Neural cell (in vitro differentiated cells): ENCODE measurements around the gene CHURC1. TPM values are rescaled to one million over a fixed set of nuclear protein-coding genes. Genes with fewer than 3 reads are reported as not detected.
A peak's percentile ranks its signal among the peaks of the same experiment; 100 is the strongest.

Source experiments
- H2AFZ ChIP-seq: fragments of 200-600, 300-800 bp; sonication (generic), shearing (Covaris generic); 2 replicates; pipeline ENCODE4 v1.6.0; 2014; ENCODE audit warnings: low read depth, mild to moderate bottlenecking, antibody characterized with exemption, low read length, moderate library complexity
- H3F3A ChIP-seq: fragments of 200-600 bp; shearing (Covaris generic); 2 replicates; pipeline ENCODE4 v1.6.1; 2016; ENCODE audit warnings: mild to moderate bottlenecking, moderate library complexity, mixed read lengths, antibody characterized with exemption, low read length; ENCODE audit not compliant: insufficient read depth, poor library complexity, severe bottlenecking
- H3K27ac ChIP-seq: fragments of 200-600, 300-800 bp; sonication (generic), shearing (Covaris generic); 2 replicates; pipeline ENCODE4 v1.5.1; 2014; ENCODE audit warnings: mild to moderate bottlenecking, low read length, moderate library complexity
- H3K27me3 ChIP-seq: fragments of 300-800, 200-600 bp; sonication (generic), shearing (Covaris generic); 2 replicates; pipeline ENCODE4 v1.6.0; 2014; ENCODE audit warnings: mild to moderate bottlenecking, low read depth, low read length, moderate library complexity; ENCODE audit not compliant: insufficient read depth
- H3K36me3 ChIP-seq: fragments of 300-800, 200-600 bp; sonication (generic), shearing (Covaris generic); 2 replicates; pipeline ENCODE4 v1.5.1; 2014; ENCODE audit warnings: mild to moderate bottlenecking, antibody characterized with exemption, low read length, moderate library complexity; ENCODE audit not compliant: insufficient read depth
- H3K4me2 ChIP-seq: fragments of 300-800, 200-600 bp; sonication (generic), shearing (Covaris generic); 2 replicates; pipeline ENCODE4 v1.6.0; 2014; ENCODE audit warnings: mild to moderate bottlenecking, low read length
- H3K4me3 ChIP-seq: fragments of 300-800, 200-600 bp; sonication (generic), shearing (Covaris generic); 2 replicates; pipeline ENCODE4 v1.5.1; 2014; ENCODE audit warnings: mild to moderate bottlenecking, low read length, moderate library complexity
- H3K79me2 ChIP-seq: fragments of 200-600 bp; shearing (Covaris generic); replicated peaks from 2 replicates; pipeline ENCODE4 v1.6.0; 2014; ENCODE audit warnings: mild to moderate bottlenecking, low read length, moderate library complexity; ENCODE audit not compliant: insufficient read depth
- H3K9ac ChIP-seq: fragments of 300-800, 200-600 bp; sonication (generic), shearing (Covaris generic); 2 replicates; pipeline ENCODE4 v1.6.1; 2016; ENCODE audit warnings: mild to moderate bottlenecking, low read length, mixed read lengths
- H3K9me2 ChIP-seq: fragments of 200-600 bp; shearing (Covaris generic); 2 replicates; pipeline ENCODE4 v1.6.1; 2016; ENCODE audit warnings: mild to moderate bottlenecking, low read length, mixed read lengths; ENCODE audit not compliant: insufficient read depth
- H3K9me3 ChIP-seq: fragments of 200-600, 300-800 bp; sonication (generic), shearing (Covaris generic); 2 replicates; pipeline ENCODE4 v1.6.1; 2016; ENCODE audit warnings: mild to moderate bottlenecking, mixed run types, low read length, moderate library complexity, mixed read lengths
- H4K20me1 ChIP-seq: fragments of 200-600 bp; shearing (Covaris generic); 2 replicates; pipeline ENCODE4 v1.6.1; 2016; ENCODE audit warnings: mild to moderate bottlenecking, mixed run types; ENCODE audit not compliant: insufficient read depth
- EZH2 ChIP-seq: fragments of 200-600, 300-800 bp; shearing (Covaris generic), sonication (generic); IDR thresholded peaks from 2 replicates; pipeline ENCODE4 v1.6.1; 2014; ENCODE audit warnings: antibody characterized with exemption, low read length, borderline replicate concordance, mild to moderate bottlenecking; ENCODE audit not compliant: insufficient read depth, poor library complexity, severe bottlenecking
- RAD21 ChIP-seq: fragments of 450-650 bp; conservative IDR thresholded peaks from 2 replicates; pipeline ENCODE4 v1.6.1; 2014; ENCODE audit warnings: antibody characterized with exemption, mild to moderate bottlenecking, moderate library complexity
- TAF1 ChIP-seq: IDR thresholded peaks from 2 replicates; pipeline ENCODE4 v1.6.1; 2012; ENCODE audit warnings: low read depth
- polyA plus RNA-seq: library from polyadenylated mRNA; depleted of rRNA; stranded (reverse); fragments of >200 nt; gene quantifications from 2 replicates; pipeline ENCODE4 v1.2.3, GENCODE V29; 2014
- TF ChIP-seq, protein P1 (sequence below): fragments of 450-650 bp; IDR thresholded peaks from 2 replicates; pipeline ENCODE4 v1.5.1; 2014; ENCODE audit warnings: antibody characterized with exemption, mild to moderate bottlenecking, moderate library complexity; ENCODE audit not compliant: poor library complexity, severe bottlenecking
- TF ChIP-seq, protein P2 (sequence below): IDR thresholded peaks from 2 replicates; pipeline ENCODE4 v1.6.1; 2012; ENCODE audit warnings: borderline replicate concordance

Gene CHURC1
- polyA plus RNA-seq, 1 donor from 2014 or later: 69.5 TPM

GRCh38 chr14:64971491-64971942 lies 57.3 kb downstream of the CHURC1 start:
- TF ChIP-seq EZH2: no peak
- TF ChIP-seq, protein P1, sequence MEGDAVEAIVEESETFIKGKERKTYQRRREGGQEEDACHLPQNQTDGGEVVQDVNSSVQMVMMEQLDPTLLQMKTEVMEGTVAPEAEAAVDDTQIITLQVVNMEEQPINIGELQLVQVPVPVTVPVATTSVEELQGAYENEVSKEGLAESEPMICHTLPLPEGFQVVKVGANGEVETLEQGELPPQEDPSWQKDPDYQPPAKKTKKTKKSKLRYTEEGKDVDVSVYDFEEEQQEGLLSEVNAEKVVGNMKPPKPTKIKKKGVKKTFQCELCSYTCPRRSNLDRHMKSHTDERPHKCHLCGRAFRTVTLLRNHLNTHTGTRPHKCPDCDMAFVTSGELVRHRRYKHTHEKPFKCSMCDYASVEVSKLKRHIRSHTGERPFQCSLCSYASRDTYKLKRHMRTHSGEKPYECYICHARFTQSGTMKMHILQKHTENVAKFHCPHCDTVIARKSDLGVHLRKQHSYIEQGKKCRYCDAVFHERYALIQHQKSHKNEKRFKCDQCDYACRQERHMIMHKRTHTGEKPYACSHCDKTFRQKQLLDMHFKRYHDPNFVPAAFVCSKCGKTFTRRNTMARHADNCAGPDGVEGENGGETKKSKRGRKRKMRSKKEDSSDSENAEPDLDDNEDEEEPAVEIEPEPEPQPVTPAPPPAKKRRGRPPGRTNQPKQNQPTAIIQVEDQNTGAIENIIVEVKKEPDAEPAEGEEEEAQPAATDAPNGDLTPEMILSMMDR: peak; percentile 5
- peak overlapping the region; percentile 77 for H3K9ac ChIP-seq
- H3K27ac ChIP-seq: no peak overlapping the region
- H4K20me1 ChIP-seq: no peaks in the 10 kb centered on the region
- H3K9me3 ChIP-seq: no peaks in the 10 kb centered on the region
- H2AFZ ChIP-seq: peak overlapping the region; percentile 73
- H3F3A ChIP-seq: no peaks in the 10 kb centered on the region
- H3K4me3 ChIP-seq: peak overlapping the region; percentile 91
- no peaks in the 10 kb centered on the region for H3K36me3 ChIP-seq
- H3K27me3 ChIP-seq: no peaks in the 10 kb centered on the region
- no peaks in the 10 kb centered on the region for H3K79me2 ChIP-seq
- no peaks in the 10 kb centered on the region for H3K9me2 ChIP-seq
- H3K4me2 ChIP-seq: peak overlapping the region; percentile 76

DNA sequence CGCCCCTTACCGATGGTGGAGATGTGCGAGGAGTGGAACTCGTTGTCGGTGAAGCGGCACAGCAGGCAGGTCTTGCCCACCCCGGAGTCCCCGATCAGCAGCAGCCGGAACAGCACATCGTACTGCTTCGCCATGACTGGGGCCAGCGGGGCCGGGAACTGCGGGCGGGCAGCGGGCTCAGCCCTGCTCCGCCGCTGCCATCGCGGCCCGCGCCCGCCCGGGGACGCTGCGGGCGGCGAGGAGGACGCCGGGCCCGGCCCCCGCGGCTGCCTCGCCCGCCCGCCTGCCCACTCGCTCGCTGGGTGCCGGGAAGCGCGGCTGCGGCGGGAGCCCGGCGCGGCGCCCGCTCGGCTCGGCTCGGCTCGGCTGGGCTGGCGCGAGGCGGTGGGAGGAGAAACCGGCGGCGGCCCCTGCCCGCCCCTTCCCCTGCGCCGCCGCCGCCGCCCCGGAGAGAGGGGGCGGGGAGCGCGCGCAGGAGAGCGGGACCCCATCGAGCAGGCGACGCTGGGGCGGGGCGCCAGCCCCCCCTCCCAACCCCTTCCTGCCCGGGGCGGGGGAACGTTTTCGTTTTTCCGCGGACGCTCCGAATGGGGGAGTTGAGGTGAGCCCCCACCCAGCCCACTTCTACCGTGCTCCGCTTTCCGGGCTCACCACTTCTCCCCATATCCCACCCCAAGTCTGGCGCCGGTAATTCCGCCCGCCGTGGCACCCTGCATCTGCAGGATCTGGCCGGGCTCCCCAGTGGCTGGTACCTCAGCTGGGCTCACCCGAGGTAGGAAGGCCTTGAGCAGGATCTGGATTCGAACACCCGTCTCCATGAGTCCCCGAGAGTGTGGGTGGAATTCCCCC lies 57.9 kb downstream of the CHURC1 start, which contains the start of gene RAB15:
TSS of gene RAB15 (minus strand) at position 394 of the 849 bp plus-strand sequence. CDS start at position 134, 260 bp downstream.
- no peaks in the 10 kb centered on the region for H3K27me3 ChIP-seq

More for the DNA sequence above, 57.9 kb downstream of the CHURC1 start, which contains the start of gene RAB15:
- H3F3A ChIP-seq: no peaks in the 10 kb centered on the region
- no peaks in the 10 kb centered on the region for H3K36me3 ChIP-seq
- H3K9me3 ChIP-seq: no peaks in the 10 kb centered on the region
- TF ChIP-seq, protein P2, sequence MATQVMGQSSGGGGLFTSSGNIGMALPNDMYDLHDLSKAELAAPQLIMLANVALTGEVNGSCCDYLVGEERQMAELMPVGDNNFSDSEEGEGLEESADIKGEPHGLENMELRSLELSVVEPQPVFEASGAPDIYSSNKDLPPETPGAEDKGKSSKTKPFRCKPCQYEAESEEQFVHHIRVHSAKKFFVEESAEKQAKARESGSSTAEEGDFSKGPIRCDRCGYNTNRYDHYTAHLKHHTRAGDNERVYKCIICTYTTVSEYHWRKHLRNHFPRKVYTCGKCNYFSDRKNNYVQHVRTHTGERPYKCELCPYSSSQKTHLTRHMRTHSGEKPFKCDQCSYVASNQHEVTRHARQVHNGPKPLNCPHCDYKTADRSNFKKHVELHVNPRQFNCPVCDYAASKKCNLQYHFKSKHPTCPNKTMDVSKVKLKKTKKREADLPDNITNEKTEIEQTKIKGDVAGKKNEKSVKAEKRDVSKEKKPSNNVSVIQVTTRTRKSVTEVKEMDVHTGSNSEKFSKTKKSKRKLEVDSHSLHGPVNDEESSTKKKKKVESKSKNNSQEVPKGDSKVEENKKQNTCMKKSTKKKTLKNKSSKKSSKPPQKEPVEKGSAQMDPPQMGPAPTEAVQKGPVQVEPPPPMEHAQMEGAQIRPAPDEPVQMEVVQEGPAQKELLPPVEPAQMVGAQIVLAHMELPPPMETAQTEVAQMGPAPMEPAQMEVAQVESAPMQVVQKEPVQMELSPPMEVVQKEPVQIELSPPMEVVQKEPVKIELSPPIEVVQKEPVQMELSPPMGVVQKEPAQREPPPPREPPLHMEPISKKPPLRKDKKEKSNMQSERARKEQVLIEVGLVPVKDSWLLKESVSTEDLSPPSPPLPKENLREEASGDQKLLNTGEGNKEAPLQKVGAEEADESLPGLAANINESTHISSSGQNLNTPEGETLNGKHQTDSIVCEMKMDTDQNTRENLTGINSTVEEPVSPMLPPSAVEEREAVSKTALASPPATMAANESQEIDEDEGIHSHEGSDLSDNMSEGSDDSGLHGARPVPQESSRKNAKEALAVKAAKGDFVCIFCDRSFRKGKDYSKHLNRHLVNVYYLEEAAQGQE: peak; percentile 34
- no peak for TF ChIP-seq RAD21
- TF ChIP-seq TAF1: peak; percentile 31
- TF ChIP-seq EZH2: no peak
- H3K9ac ChIP-seq: peak within 1 kb of the TSS; percentile 77
- no peaks in the 10 kb centered on the region for H3K9me2 ChIP-seq
- peak within 1 kb of the TSS; percentile 73 for H2AFZ ChIP-seq
- no peaks in the 10 kb centered on the region for H3K79me2 ChIP-seq
- peak within 1 kb of the TSS; percentile 91 for H3K4me3 ChIP-seq
- peak within 1 kb of the TSS; percentile 76 for H3K4me2 ChIP-seq
- H3K27ac ChIP-seq: peak within 1 kb of the TSS; percentile 8
- no peaks in the 10 kb centered on the region for H4K20me1 ChIP-seq
